Measurements from ENCODE around the gene ZNF783. TPM values are rescaled to one million over a fixed set of nuclear protein-coding genes. Genes with fewer than 3 reads are reported as not detected.

Gene ZNF783
- total RNA-seq, 2 donors from 2014 or later, result 5.5 to 8.9 TPM

DNA sequence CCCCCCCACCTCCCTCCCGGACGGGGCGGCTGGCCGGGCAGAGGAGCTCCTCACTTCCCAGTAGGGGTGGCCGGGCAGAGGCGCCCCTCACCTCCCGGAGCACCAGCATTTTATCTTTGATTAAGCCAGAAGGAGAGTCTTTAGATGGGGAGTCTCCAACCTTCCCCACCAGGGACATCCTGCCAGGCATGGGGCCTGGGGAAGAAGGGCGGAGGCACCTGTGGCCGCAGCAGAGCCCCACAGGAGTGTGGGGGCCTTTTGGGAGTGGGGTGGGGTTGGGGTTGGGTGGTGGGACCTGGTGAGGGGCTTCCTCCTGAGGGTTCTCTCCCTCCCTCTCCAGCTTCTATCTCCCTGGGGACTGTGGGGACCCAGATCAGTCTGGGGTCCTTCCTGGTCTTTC is 18.2 kb downstream of the ZNF783 start:
- Histone ChIP-seq H3K27ac (no peak overlapping the region), H3K9me3 (no peaks in the 10 kb centered on the region), H3K27me3 (no peaks in the 10 kb centered on the region), H3K9ac (ENCODE audit: low read depth in 2 of 2, low read length in 2 of 2) (no peak overlapping the region), H3K36me3 (no peaks in the 10 kb centered on the region), H3K4me3 (no peak overlapping the region), H3K4me1 (no peaks in the 10 kb centered on the region)
- no peak for DNase-seq
- intact Hi-C loops (cut with DNase I), result no loop called here
- TF ChIP-seq, protein P1, sequence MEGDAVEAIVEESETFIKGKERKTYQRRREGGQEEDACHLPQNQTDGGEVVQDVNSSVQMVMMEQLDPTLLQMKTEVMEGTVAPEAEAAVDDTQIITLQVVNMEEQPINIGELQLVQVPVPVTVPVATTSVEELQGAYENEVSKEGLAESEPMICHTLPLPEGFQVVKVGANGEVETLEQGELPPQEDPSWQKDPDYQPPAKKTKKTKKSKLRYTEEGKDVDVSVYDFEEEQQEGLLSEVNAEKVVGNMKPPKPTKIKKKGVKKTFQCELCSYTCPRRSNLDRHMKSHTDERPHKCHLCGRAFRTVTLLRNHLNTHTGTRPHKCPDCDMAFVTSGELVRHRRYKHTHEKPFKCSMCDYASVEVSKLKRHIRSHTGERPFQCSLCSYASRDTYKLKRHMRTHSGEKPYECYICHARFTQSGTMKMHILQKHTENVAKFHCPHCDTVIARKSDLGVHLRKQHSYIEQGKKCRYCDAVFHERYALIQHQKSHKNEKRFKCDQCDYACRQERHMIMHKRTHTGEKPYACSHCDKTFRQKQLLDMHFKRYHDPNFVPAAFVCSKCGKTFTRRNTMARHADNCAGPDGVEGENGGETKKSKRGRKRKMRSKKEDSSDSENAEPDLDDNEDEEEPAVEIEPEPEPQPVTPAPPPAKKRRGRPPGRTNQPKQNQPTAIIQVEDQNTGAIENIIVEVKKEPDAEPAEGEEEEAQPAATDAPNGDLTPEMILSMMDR (IDR thresholded peaks at IDR 0.05), result no peak

DNA sequence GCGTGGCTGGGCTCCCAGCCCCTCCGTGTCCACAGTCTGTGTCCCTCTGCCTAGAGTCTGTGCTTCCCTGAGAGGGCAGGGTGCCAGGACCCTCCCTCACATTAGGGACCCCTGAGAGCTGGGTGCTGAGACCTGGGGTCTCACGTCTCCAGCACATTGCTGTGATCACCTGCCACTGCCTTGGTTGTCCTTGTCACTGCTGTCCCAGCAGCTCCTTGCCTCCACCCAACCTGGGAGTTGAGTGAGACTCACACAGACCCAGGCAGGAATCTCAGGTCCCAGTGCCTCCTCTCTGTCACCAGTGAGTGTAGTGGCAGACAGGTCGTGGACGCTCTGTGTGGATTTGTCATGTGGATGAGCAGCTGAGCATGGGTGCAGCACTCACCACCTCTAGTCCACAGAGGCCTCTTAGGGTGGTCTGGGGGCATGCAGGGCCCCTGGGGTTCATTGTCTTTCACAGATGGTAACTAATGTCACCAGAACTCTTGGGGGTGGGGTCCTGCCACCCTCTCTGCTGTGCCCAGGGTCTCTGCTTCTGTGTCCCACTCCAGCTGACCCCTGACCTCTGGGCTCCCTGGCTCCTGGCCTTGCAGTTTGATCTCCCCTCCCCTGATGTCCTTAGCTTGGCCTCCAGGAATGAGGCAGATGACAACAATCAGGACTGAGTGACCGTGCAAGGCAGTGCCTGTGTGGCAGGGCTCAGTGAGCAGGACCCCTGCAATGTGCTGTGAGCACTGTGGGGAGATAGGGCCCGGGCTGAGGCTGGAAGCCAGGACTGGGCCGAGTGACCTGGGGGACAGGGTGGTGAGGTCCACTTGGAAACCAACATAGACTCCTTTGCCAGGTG is 18.9 kb downstream of the ZNF783 start:
- intact Hi-C loops (cut with DNase I), result no loop called here
- H3K27me3 ChIP-seq, result no peaks in the 10 kb centered on the region
- no peaks in the 10 kb centered on the region for H3K36me3 ChIP-seq
- H3K4me3 ChIP-seq, result no peak overlapping the region
- no peaks in the 10 kb centered on the region for H3K9me3 ChIP-seq
- DNase-seq, result no peak
- H3K27ac ChIP-seq, result no peak overlapping the region
- H3K4me1 ChIP-seq, result no peaks in the 10 kb centered on the region
- H3K9ac ChIP-seq (ENCODE audit: low read depth in 2 of 2, low read length in 2 of 2), result no peak overlapping the region
- TF ChIP-seq, protein P1 (IDR thresholded peaks at IDR 0.05), result no peak

DNA sequence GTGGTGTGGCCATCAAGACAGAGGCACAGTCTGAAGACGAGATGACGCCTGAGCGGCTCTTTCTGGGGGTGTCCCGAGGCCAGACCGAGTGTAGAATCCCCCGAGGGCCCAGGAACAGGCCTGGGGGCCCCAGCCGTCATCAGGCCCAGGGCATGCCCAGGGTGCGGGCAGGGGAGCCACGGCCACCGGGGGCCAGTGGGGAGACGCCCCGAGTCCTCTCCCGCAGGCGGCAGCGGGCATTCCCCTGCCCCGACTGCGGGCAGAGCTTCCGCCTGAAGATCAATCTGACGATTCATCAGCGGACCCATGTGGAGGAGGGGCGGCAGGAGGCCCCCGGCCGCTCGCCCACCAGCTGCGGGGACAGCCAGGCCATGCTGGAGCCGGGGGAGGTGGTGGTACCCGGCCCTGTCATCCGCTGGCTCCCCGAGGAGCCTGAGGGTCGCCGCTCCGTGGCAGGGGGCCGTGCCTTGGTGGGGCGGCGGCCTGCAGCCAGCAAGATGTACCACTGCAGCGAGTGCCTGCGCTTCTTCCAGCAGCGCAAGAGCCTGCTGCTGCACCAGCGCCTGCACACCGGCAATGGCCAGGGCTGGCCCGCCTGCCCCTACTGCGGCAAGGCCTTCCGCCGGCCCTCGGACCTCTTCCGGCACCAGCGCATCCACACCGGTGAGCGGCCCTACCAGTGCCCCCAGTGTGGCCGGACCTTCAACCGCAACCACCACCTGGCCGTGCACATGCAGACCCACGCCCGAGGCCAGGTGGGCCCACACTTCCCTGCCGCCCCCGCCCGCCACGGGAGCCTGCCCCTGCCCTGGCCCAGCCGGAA is 19.7 kb downstream of the ZNF783 start:
- intact Hi-C loops (cut with DNase I), result no loop called here

DNA sequence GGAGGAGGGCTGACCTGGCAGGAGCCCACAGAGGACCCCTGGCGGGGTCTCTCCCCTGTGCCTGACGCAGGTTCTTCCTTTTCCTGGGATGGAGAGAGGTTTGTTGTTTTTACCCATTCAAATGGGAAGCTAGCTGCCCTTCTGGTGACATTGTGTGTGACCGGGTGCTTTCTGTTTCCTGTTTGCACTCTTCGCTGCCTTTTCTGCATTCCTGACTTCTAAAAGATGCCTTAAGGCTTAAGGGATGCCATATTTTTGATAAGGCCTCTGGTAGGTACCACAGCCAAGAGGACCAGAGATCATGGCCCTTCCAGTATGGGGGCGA is 20.3 kb downstream of the ZNF783 start:
- intact Hi-C loops (cut with DNase I), result no loop called here

More for the DNA sequence above, 19.7 kb downstream of the ZNF783 start:
- H3K27me3 ChIP-seq, result no peaks in the 10 kb centered on the region
- no peak overlapping the region for H3K4me3 ChIP-seq
- no peak for DNase-seq
- TF ChIP-seq, protein P1 (IDR thresholded peaks at IDR 0.05), result no peak
- H3K27ac ChIP-seq, result no peak overlapping the region
- H3K4me1 ChIP-seq, result no peaks in the 10 kb centered on the region
- no peaks in the 10 kb centered on the region for H3K36me3 ChIP-seq
- no peak overlapping the region for H3K9ac ChIP-seq (ENCODE audit: low read depth in 2 of 2, low read length in 2 of 2)
- H3K9me3 ChIP-seq, result no peaks in the 10 kb centered on the region

DNA sequence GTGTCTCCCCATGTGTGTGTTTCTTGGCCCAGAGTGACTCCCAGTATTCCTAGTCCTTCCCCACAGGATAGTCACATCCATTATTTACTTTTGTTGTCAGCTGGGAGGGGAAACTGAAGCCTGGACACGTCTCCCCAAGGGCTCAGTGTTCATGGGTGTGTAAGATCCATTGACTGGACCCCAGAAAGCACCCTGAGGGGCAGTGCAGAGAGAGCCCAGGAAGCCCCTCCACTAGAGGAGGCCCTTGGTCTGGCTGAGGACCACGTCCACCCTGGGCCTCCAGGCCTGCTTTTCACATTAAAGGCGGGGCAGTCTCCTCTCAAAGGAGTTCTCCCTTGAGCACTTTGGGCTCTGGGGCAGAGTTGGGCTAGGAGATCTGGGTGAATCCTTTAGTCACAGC is 21.3 kb downstream of the ZNF783 start:
- no peak for DNase-seq
- H3K36me3 ChIP-seq, result no peaks in the 10 kb centered on the region

More for the DNA sequence above, 20.3 kb downstream of the ZNF783 start:
- Histone ChIP-seq H3K4me1 (no peaks in the 10 kb centered on the region), H3K27ac (no peak overlapping the region), H3K4me3 (no peak overlapping the region), H3K36me3 (no peaks in the 10 kb centered on the region), H3K9ac (ENCODE audit: low read depth in 2 of 2, low read length in 2 of 2) (no peak overlapping the region), H3K9me3 (no peaks in the 10 kb centered on the region), H3K27me3 (no peaks in the 10 kb centered on the region)
- no peak for DNase-seq
- TF ChIP-seq, protein P1 (IDR thresholded peaks at IDR 0.05), result no peak

More for the DNA sequence above, 21.3 kb downstream of the ZNF783 start:
- Histone ChIP-seq H3K9me3 (no peaks in the 10 kb centered on the region), H3K27me3 (no peaks in the 10 kb centered on the region), H3K4me1 (no peaks in the 10 kb centered on the region), H3K4me3 (no peak overlapping the region), H3K9ac (ENCODE audit: low read depth in 2 of 2, low read length in 2 of 2) (no peak overlapping the region), H3K27ac (no peak overlapping the region)
- TF ChIP-seq, protein P1 (IDR thresholded peaks at IDR 0.05), result no peak
- intact Hi-C loops (cut with DNase I), result no loop called here

All from colonic mucosa (tissue), 4 donors.